NCI-H226 (cell line): ENCODE results near the gene EMX1.

Experiments
- DNase-seq: peaks from one replicate; pipeline ENCODE4 v3.0.0-alpha.2; 2015

Gene EMX1

DNA sequence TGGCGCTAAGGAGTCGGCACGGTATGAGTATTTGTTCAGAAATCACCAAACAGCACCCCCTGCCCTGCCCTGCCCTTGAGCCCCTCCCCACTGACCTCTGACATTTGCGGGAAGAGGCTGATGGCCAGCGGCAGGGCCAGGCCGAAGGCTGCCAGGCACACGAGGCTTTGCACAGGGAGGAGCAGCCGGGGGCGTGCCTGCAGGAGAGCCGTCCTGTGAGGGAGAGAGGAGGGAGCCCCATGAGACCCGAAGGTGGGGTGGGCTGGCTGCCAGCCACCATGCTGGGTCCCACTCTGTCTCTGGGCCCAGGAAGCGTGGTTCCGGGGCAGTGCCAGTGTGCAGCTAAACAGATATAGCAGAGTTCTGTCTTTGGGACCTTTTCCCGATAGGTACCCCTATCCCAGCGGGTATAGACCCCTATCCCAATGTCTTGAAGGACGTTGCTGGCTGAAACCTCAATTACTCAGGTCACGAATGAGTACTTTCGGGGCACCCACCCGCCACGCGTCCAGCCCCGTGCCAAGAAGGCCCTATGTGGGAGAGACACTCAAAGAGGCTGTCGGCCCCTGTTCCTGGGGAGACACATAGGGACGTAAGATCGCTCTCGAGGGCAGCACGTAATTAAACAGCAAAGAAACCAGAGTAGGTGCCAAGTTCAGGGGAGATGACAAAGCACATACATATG, 43.9 kb downstream of the EMX1 start:
- DNase-seq = no peak

- no peak for DNase-seq
These were observed 44.6 kb downstream of the EMX1 start for GRCh38 chr2:72961853-72962468.

DNA sequence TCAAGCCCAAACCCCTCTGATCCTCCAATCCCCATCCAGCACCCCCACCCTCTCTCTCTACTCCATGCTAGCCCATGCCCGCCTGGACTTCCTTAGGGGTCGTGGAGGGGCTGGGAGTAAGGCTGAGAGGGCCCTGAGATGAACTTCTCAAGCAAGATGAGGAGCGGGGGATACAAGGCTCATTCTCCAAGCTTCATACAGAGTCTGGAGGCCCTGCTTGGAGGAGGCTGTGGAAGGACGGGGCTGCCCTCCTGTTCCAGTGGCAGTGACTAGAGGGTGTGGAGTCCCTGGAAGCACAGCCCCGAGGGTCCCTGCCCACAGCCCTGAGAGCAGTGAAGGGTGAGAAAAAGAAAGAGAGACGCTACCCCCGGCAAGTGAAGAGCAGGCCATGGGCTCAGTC, 45.6 kb downstream of the EMX1 start:
- no peak for DNase-seq

DNA sequence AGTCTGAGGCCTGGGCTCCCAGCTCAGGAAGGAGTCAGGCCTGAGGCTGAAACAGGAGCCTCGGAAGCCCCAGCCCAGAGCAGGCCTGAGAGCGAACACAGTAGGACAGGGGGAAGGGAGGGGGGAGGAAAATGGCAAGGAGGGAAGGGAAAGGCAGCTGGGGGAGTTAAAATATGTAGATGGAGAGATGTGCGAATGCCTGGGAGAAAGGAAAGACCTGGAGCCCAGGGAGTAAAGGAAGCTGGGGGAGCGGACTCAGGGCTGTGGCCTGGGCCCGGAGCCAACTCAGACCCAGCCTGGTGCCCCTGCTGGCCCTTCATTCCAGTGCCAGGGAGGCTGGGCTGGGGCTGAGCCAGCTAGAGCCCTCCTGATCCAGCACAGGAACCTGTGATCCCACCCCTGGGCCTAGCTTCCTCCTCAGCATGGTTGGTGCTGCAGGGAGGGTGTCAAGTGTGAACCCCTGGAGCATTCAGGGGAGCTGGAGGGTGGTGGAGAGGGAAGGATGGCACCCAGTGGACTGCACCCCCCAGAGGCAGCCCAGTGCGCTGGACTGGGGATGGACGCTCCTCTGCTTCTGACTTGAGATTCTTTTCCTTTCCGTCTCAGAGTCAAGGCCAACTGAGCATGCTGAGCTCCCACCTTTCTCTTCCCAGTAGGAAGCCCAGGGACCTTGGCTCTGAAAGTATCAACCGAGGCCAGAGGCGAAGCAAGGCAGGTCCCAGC, 46.3 kb downstream of the EMX1 start:
- DNase-seq = peak; percentile 29

GRCh38 chr2:72964146-72964525, 46.8 kb downstream of the EMX1 start:
- DNase-seq = no peak

DNA sequence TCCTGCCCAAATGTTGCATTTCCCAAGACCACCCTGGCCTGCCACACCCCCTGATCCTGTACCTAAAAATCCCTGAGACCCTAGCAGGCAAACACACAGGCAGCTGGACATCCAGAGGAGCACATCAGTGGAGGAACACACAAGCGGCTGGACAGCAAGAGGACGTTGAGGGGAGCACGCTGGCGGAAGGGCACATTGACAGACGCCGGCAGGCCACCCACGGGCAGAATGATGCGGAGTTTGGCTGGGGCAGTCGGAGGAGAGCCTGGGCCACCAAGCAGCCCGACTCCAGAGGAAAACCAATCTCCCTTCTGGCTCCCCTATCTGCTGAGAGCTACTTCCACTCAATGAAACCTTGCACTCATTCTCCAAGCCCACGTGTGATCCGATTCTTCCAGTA, 47.7 kb downstream of the EMX1 start:
- DNase-seq = no peak

DNA sequence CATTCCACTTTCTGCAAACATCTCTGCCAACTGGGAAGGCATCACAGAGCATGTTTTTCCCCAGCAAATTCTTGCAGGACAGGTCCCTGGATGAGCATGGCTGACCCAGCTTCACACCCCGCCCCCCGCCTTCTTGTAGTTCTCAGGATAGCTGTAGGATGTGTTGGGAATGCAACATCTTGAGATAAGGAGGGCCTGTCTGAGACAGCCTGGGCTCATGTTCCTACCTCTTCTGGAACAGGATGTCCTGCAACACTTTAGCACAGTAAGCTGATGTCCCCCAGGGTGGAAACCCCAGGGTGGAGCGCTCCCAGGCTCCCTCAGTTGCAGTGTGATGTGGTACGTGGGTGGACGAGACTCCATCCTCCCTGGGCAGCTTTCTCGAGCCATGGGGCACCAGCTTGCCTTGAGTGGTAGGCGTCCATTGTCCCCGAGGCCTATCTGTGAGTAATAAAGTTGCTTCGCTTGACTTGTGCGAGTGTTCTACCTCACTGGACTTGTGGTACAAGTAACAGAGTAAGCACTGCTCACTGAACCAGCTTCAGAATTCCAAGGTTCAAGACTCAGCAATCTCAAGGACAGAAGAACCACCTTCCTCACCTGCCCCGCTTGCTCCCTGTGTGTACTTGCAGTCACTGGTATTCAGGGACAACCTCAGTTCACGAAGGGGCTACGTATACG, 48.6 kb downstream of the EMX1 start:
- DNase-seq = no peak

DNA sequence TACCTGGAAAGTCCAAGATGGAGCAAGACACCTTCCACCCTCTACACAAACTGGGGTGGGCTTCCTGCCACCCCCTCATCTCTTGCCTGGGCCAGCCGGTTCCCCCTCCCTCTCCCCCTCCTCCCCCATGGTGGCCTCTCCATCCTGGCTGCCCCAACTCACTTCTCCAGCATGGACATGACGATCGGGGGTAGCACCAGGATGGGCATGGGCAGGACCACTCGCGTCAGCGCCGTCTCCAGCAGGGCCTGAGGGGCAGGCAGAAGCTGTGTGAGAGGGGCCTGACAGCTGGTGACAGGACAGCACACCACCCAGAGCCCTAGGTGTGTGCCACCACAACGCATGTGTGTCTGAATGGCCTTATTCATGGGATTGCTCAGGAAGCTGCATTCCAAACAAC, 51.0 kb downstream of the EMX1 start:
- no peak for DNase-seq

DNA sequence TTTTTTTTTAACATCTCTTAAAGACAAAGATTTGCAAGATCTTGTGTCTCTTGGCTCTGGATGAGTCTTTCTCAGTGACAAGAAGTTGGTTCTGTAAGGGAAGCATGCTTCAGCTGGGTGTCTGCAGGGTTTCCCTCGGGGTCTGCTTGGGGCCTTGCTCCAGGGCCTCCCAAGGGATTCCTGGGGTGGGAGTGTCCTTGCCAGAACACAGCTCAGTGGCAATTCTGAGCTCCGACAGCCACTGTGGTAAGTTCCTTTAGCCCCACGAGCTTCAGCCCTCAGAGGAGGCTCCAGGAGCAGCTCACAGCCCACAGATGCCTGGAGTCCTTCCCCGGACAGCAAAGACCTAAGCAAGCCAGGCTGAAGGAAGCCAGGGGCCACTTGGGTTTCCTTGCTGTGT, 52.4 kb downstream of the EMX1 start:
- DNase-seq = no peak

DNA sequence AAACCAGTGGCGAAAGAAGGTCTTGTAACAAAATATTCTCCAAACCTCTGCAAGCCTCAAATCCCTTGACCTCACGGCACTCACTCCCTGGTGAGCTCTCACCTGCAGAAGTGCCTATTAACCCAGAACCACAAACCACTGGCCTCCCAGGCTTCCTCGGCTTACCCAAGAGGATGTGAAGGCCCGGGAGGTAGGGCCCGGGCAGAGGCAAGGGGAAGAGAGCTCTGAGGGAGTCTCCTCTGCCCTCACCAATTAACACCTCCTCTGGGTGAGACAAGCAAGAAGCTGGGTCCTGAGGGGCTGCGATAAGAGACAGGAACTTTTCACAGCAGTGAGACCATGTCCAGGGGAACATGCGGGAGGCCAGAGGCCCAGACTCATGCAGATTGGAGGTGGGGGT, 53.7 kb downstream of the EMX1 start:
- no peak for DNase-seq

DNA sequence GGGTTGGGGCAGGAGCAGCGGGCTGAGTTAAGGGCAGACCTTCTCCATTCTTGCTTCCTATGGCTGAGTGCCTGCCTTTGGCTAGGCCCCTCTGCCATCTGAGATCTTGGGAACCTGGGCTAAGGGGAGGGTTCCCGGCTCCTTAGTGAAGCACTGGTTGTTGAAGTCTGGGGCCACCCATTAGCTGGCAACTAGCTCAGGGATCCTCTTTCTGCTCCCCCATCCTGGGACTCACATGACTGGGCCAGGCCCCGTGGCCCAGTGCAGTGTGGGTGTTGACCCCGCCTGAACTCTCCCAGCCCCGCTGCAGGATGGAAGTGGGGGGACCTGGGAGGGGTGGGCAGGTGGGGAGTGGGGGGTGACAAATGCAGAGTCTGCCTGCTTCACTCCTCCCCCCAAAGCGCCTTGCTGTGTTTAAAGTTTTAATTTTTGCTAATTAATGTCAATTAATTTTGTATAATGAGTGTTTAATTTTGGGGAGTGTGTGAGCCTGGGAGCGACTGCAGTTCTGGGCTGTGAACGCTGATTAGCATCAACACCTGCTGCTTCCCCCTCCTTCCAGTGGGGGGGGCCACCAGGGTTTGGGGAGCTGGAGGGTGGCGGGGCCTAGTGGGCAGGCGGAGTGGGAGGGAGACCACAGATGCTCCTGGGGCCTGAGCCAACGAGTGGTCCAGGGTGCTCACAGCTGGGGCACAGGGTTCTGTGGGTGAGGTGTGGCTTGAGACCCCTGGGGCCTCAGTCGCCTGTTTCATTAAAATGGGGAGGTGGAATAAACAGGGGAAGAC, 55.2 kb downstream of the EMX1 start:
- no peak for DNase-seq

DNA sequence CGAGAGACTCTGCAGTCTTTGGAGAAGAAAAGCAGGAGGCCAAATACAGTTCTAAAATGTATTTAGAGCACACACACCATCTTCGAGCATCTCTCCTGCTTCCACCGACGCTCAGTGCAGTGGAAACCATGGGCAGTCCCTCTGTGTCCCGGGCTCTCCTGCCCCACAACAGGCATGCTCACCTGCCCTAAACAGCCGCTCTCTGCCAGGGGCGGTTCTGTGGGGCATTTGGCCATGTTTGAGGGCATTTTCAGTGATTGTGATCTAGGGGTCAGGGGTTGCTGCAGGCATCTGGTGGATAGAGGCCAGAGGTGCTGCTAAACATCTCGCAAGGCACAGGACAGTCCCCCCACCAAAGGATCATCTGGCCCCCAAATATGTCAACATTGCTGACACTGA, 55.8 kb downstream of the EMX1 start:
- no peak for DNase-seq

DNA sequence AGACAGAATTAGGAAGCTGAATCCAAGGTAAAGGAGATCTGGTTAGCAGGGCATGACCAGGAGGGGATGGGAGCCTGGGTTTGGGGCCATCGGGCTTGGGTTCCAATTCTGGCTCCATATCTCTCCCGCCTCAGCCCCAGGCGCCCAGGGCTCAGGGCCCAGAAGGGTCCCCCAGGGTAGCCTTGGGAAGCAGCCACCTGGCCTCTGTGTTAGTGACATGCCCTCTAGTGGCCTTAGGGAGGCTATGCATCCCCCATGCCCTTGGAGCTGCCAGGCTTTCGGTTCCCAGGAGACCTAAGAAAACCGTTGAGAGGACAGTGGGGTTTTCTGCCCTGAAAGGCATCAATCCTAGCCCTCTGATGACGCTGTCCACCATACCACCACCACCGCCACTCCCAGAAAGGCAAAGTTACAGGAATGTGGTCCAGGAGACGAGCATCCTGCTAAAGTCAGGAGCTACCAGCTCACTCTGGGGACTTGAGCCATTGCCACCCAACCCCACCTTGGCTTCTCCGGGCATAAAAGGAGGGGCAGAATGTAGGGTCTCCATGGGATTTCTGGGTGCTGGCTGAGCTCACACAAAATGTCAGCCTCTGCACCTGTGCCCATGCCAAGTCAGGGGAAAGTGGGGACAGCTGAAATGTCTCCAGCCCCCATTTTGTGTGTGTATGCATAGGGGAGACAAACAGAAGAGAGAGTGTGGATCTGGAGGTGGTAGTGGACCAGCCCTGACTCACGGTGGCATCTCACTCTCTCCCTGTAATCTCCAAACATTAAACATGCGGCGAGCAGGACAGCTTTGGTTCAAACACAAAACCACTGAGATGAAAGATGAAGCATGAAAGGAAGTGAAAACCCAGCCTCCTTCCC, 56.5 kb downstream of the EMX1 start:
- DNase-seq = no peak

DNA sequence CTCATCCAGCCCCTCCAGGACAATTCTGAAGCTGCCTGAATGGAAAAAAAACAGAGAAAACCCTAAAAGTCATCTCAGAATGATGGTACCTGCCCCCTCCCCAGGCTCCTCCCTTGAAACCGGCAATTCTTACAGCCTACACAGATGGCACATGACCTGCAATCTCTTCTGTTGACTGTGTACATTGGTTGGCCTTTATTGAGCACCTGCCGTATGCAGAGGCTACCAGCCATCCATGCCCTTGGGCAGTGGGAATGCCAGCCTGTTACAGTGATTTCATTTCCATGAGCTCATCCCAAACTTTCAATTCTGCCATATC, 57.1 kb downstream of the EMX1 start:
- DNase-seq = no peak

DNA sequence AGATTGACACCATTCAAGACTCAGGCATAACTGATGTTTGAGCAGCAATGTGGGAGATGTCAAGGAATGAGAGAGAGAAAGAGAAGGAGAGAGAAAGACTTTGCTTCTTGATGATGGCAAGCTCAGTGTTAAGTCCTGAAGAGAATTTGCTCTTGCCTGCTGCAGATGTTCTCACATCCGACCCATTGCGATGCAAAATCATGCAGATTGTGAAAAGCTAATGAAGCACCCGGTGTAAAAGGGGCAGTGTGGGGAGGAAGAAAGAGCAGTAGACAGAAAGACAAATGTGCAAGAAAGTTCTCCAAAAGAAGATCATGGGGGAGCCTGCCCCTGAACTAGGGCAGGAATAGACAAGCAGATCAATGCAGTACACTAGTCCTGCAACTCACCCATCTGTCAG, 57.7 kb downstream of the EMX1 start:
- DNase-seq = no peak

- DNase-seq = no peak
These were observed 62.6 kb downstream of the EMX1 start for GRCh38 chr2:72979896-72980295.

- peak; percentile 85 for DNase-seq
These were observed 63.4 kb downstream of the EMX1 start for GRCh38 chr2:72980535-72981217.

GRCh38 chr2:72981536-72981935, 64.2 kb downstream of the EMX1 start:
- DNase-seq = no peak

DNA sequence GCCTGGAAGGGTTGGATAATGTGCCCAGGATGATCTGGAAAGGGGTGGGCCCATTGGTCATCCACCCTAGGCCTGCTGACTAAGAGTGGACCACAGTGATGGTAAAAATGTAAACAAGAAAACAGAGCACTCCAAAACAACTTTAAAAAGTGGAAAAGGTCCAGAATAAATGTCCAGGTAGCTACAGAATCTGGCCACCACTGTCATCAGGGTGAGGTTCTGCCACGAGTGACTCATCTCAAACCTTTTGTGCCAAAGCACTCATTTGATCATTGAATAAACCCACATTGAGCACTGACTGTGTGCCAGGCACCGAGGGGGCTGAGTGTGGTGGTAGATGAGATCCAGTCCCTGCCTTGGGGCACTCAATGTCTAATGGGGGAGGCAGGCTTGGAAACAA, 64.9 kb downstream of the EMX1 start:
- no peak for DNase-seq

- no peak for DNase-seq
These were observed 65.6 kb downstream of the EMX1 start for GRCh38 chr2:72982781-72983499.
